Measurements from ENCODE around the gene CEACAM6. TPM values are rescaled to one million over a fixed set of nuclear protein-coding genes. Genes with fewer than 3 reads are reported as not detected.

Gene CEACAM6
- total and polyA plus RNA-seq, 9 of the 15 experiments (the other 6 are each of a cell fraction or from before 2014, with no cell fraction given) = 0.24 TPM; not detected in 8

- H3K27ac ChIP-seq (ENCODE audit: extremely low read depth, low read depth, low read length) = no peak overlapping the region
- no peak for TF ChIP-seq LCOR (CRISPR knock-in tag; IDR thresholded peaks at IDR 0.05)
- no peak for TF ChIP-seq CBX8 (IDR thresholded peaks at IDR 0.05; ENCODE audit: borderline replicate concordance, extremely low read depth, low read depth, low read length, poor library complexity, severe bottlenecking)
- TF ChIP-seq SNAPC5 (CRISPR knock-in tag; IDR thresholded peaks at IDR 0.05) = no peak
- TF ChIP-seq STAG1 (CRISPR knock-in tag; IDR thresholded peaks at IDR 0.05; ENCODE audit: borderline replicate concordance) = no peak
- no peak for TF ChIP-seq EGR1 (conservative IDR thresholded peaks at IDR 0.05)
- TF ChIP-seq, protein P1, sequence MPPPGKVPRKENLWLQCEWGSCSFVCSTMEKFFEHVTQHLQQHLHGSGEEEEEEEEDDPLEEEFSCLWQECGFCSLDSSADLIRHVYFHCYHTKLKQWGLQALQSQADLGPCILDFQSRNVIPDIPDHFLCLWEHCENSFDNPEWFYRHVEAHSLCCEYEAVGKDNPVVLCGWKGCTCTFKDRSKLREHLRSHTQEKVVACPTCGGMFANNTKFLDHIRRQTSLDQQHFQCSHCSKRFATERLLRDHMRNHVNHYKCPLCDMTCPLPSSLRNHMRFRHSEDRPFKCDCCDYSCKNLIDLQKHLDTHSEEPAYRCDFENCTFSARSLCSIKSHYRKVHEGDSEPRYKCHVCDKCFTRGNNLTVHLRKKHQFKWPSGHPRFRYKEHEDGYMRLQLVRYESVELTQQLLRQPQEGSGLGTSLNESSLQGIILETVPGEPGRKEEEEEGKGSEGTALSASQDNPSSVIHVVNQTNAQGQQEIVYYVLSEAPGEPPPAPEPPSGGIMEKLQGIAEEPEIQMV (tag; conservative IDR thresholded peaks at IDR 0.05; ENCODE audit: low read depth) = no peak
- TF ChIP-seq FOXJ2 (tag; IDR thresholded peaks at IDR 0.05) = no peak
- no peak for TF ChIP-seq FOXK1 (CRISPR knock-in tag; IDR thresholded peaks at IDR 0.05; ENCODE audit: borderline replicate concordance)
- no peak for TF ChIP-seq RREB1 (CRISPR knock-in tag; IDR thresholded peaks at IDR 0.05)
- no peak for TF ChIP-seq BMI1 (IDR thresholded peaks at IDR 0.05; ENCODE audit: low read length)
- TF ChIP-seq RAD21 (CRISPR knock-in tag; conservative IDR thresholded peaks at IDR 0.05 in 1 of 2, IDR thresholded peaks at IDR 0.05 in 1 of 2) = no peak
- no peaks in the 10 kb centered on the region for H3K9me3 ChIP-seq (replicated peaks; ENCODE audit: control insufficient read depth, insufficient read depth, low read depth, low read length)
- H3K4me1 ChIP-seq (replicated peaks in 1 of 2; ENCODE audit: control insufficient read depth in 2 of 2, insufficient read depth in 2 of 2, low read length in 2 of 2) = no peaks in the 10 kb centered on the region
- no TSS peak for BruUV-seq (replicated peaks)
- no peaks in the 10 kb centered on the region for H3K79me2 ChIP-seq (ENCODE audit: control insufficient read depth, insufficient read depth, low read length)
- CTCF ChIA-PET (ENCODE audit: low intra/inter-chr PET ratio) = interaction anchor here (1.3 kb wide), 1 partner anchor 38 kb away, joined by 10 read pairs; no protein-coding TSS in a partner anchor
- H3K4me2 ChIP-seq (ENCODE audit: insufficient read depth, low read length) = no peak overlapping the region
- intact Hi-C loops (cut with micrococcal nuclease) (loop anchor here (1.0 kb wide), 1 partner anchor 38 kb away; no protein-coding TSS in a partner anchor), in situ Hi-C loops (cut with MboI) (loop anchor here (5.0 kb wide), 1 partner anchor 38 kb away; the partner anchor contains the start of gene CEACAM5)
- POLR2A ChIA-PET = interaction anchor here (0.6 kb wide), 1 partner anchor 303 kb away, joined by 4 read pairs; the partner anchor contains the start of gene ERICH4
- no peaks in the 10 kb centered on the region; the same call in 1 of the 2 replicates for H4K20me1 ChIP-seq (replicated peaks; ENCODE audit: control insufficient read depth, insufficient read depth, low read length)
- 0% methylated on average over 5 of the region's 5 CpGs for WGBS (ENCODE audit: insufficient coverage, low coverage, missing lambda C conversion rate)
- no peak overlapping the region for H3K9ac ChIP-seq (ENCODE audit: insufficient read depth in 1 of 2, low read depth in 2 of 2, low read length in 2 of 2)
- no peaks in the 10 kb centered on the region for H3K9me1 ChIP-seq (ENCODE audit: control insufficient read depth, insufficient read depth, low read length)
- no peaks in the 10 kb centered on the region for H3K36me3 ChIP-seq (ENCODE audit: control insufficient read depth, insufficient read depth, low read length)
- ATAC-seq (no peak), FAIRE-seq (no peak), DNase-seq (ENCODE audit: extremely low read depth in 1 of 4, low spot score in 3 of 4) (no peak)
- H2AFZ ChIP-seq (ENCODE audit: low read depth, low read length) = no peak overlapping the region
- no peak overlapping the region for H3K4me3 ChIP-seq
- peaks cover 5 to 7% of the 10 kb centered on the region in 2 experiments; a peak in 3 of 5 replicates for H3K27me3 ChIP-seq (ENCODE audit: control insufficient read depth in 2 of 2, insufficient read depth in 2 of 2, low read length in 2 of 2)
These were observed 9.6 kb upstream of the CEACAM6 start for GRCh38 chr19:41745756-41746155.
